GM12875 (cell line): ENCODE measurements around the gene RAB7A.
"Not testable (repeated sequence)": the region's sequence is repeated elsewhere in the genome, so short reads cannot be mapped to it uniquely, and the experiment has no call there.

ENCODE experiments used
- H3K4me3 ChIP-seq: one replicate; pipeline ENCODE4 v1.5.1; 2011; ENCODE audit warnings: low read depth, low read length, control low read depth
- TF ChIP-seq, protein P1 (sequence below): IDR thresholded peaks from 2 replicates; pipeline ENCODE4 v1.5.1; 2011; ENCODE audit warnings: low read depth, mild to moderate bottlenecking, control low read depth, inconsistent platforms, low read length, moderate library complexity, borderline replicate concordance; ENCODE audit not compliant: insufficient read depth

The RAB7A gene

GRCh38 chr3:128712848-128713247 is 13.1 kb upstream of the RAB7A start:
- no peak overlapping the region for H3K4me3 ChIP-seq
- TF ChIP-seq, protein P1, sequence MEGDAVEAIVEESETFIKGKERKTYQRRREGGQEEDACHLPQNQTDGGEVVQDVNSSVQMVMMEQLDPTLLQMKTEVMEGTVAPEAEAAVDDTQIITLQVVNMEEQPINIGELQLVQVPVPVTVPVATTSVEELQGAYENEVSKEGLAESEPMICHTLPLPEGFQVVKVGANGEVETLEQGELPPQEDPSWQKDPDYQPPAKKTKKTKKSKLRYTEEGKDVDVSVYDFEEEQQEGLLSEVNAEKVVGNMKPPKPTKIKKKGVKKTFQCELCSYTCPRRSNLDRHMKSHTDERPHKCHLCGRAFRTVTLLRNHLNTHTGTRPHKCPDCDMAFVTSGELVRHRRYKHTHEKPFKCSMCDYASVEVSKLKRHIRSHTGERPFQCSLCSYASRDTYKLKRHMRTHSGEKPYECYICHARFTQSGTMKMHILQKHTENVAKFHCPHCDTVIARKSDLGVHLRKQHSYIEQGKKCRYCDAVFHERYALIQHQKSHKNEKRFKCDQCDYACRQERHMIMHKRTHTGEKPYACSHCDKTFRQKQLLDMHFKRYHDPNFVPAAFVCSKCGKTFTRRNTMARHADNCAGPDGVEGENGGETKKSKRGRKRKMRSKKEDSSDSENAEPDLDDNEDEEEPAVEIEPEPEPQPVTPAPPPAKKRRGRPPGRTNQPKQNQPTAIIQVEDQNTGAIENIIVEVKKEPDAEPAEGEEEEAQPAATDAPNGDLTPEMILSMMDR: no peak

DNA sequence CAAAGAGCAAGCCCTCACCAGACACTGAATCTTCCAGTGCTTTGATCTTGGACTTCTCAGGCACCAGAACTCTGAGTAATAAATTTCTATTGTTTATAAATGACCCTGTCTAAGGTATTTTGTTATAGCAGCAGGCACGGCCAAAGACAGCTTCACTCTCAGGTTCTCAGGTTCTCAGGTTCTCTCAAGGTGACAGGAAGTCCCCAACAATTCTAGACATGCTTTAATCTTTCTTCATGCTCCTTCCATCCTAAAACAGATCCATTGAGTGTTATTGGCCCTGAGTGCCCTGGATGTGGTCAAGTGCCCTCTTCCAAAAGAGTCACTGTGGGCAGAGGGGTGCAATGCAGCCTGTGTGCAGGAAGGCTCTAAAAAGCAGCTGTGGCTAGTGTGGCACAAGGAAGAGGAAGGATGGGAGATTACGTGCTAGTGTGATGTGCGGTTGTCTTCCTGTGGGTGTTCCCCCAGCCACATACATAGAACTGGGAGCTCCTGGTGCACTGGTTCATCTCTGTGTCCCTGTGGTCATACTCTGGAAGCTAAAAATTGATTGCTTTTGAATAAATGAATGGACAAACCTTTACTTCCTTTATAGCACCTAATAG is 11.0 kb upstream of the RAB7A start:
- no peak overlapping the region for H3K4me3 ChIP-seq
- TF ChIP-seq, protein P1: no peak

- H3K4me3 ChIP-seq: not testable (repeated sequence)
Measured at GRCh38 chr3:128718892-128719291, 7.1 kb upstream of the RAB7A start.

- no peak overlapping the region for H3K4me3 ChIP-seq
Measured at GRCh38 chr3:128720891-128721290, 5.1 kb upstream of the RAB7A start.

GRCh38 chr3:128723477-128723876 is 2.5 kb upstream of the RAB7A start:
- TF ChIP-seq, protein P1: no peak
- H3K4me3 ChIP-seq: no peak overlapping the region

More at GRCh38 chr3:128720891-128721290, 5.1 kb upstream of the RAB7A start:
- TF ChIP-seq, protein P1: no peak

DNA sequence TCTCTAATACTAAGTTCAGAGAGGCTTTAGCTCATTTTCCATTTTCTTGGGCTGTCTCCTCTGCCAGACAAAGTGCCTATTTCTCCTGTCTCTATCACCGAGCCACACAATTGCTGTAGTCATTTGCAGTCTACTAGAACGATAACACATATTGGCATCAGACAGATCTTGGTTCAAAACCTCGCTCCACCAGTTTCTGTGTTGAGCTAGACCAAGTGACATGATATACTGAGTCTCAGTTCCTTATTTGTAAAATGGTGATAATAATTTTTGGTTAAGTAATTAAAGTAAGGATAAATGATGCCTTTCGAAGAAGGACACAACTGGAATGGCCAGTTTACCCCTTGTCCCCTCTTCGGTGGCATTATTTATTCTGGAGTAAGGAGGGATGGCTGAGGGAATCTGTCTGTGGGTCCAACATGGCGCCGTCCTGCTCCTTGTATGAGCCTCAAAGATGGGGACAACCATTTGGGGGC is 398 bp upstream of the RAB7A start:
- TF ChIP-seq, protein P1: no peak

GRCh38 chr3:128727059-128727458 is 1.1 kb downstream of the RAB7A start:
- TF ChIP-seq, protein P1: no peak
- H3K4me3 ChIP-seq: peak overlapping the region; percentile 95

More for the DNA sequence above, 398 bp upstream of the RAB7A start:
- H3K4me3 ChIP-seq: no peak overlapping the region

GRCh38 chr3:128727485-128727884 is 1.5 kb downstream of the RAB7A start:
- H3K4me3 ChIP-seq: peak overlapping the region; percentile 95
- TF ChIP-seq, protein P1: no peak
